HG03575 (cell line): ENCODE results near the gene NPHP1.

Experiments used
- ATAC-seq: cut with Tn5 transposase; IDR thresholded peaks from one replicate; pipeline ENCODE4 v1.9.1; 2021; ENCODE audit not compliant: unreplicated experiment, insufficient number of reproducible peaks, low FRiP score; ENCODE audit errors: extremely low read depth

Gene NPHP1

GRCh38 chr2:110146183-110146944, 58.4 kb downstream of the NPHP1 start:
- no peak for ATAC-seq

- no peak for ATAC-seq
Measured at GRCh38 chr2:110143982-110144381, 60.8 kb downstream of the NPHP1 start.

- ATAC-seq: no peak
Measured at GRCh38 chr2:110140401-110140800, 64.4 kb downstream of the NPHP1 start.

- ATAC-seq: no peak
Measured at GRCh38 chr2:110134025-110134424, 70.8 kb downstream of the NPHP1 start.

- no peak for ATAC-seq
Measured at GRCh38 chr2:110131166-110131565, 73.6 kb downstream of the NPHP1 start.

- ATAC-seq: no peak
Measured at GRCh38 chr2:110130757-110131156, 74.1 kb downstream of the NPHP1 start.

- no peak for ATAC-seq
Measured at GRCh38 chr2:110126906-110127305, 77.9 kb downstream of the NPHP1 start.

- ATAC-seq: no peak
Measured at GRCh38 chr2:110126086-110126773, 78.6 kb downstream of the NPHP1 start.

- ATAC-seq: no peak
Measured at GRCh38 chr2:110124939-110125691, 79.7 kb downstream of the NPHP1 start.

GRCh38 chr2:110124038-110124825, 80.6 kb downstream of the NPHP1 start:
- no peak for ATAC-seq

GRCh38 chr2:110121592-110121991, 83.2 kb downstream of the NPHP1 start:
- ATAC-seq: no peak

GRCh38 chr2:110121052-110121334, 83.8 kb downstream of the NPHP1 start:
- ATAC-seq: no peak

GRCh38 chr2:110120171-110121051, 84.4 kb downstream of the NPHP1 start:
- ATAC-seq: no peak

- ATAC-seq: no peak
Measured at GRCh38 chr2:110116033-110116710, 88.6 kb downstream of the NPHP1 start.

- ATAC-seq: no peak
Measured at GRCh38 chr2:110115291-110116032, 89.4 kb downstream of the NPHP1 start, which contains the start of gene MALL. MALL (minus strand) TSS chr2:110115822; CDS start chr2:110115792, 30 bp downstream.

- ATAC-seq: no peak
Measured at GRCh38 chr2:110114831-110115255, 90.0 kb downstream of the NPHP1 start.

GRCh38 chr2:110113961-110114591, 90.7 kb downstream of the NPHP1 start:
- no peak for ATAC-seq
